OCI-LY1 (cell line): Measurements from ENCODE around the gene GRIK2.

Source experiments
- H2AFZ ChIP-seq: fragments of 200-600 bp; sonication (generic), shearing (Covaris generic); 2 replicates; pipeline ENCODE4 v1.6.0; 2014; ENCODE audit warnings: antibody characterized with exemption, mild to moderate bottlenecking, low read length
- H3F3A ChIP-seq: fragments of 200-600 bp; sonication (generic), shearing (Covaris generic); 2 replicates; pipeline ENCODE4 v1.6.0; 2014; ENCODE audit warnings: mild to moderate bottlenecking, antibody characterized with exemption, low read length, moderate library complexity; ENCODE audit not compliant: insufficient read depth
- H3K27ac ChIP-seq: fragments of 200-600 bp; sonication (generic); 2 replicates; pipeline ENCODE4 v1.5.1; 2014; ENCODE audit warnings: low read length, mixed run types, mild to moderate bottlenecking, low read depth; ENCODE audit not compliant: poor library complexity, severe bottlenecking
- H3K27me3 ChIP-seq: fragments of 200-600 bp; sonication (generic); 2 replicates; pipeline ENCODE4 v1.6.0; 2014; ENCODE audit warnings: antibody characterized with exemption, mild to moderate bottlenecking, low read length, moderate library complexity; ENCODE audit not compliant: insufficient read depth
- H3K36me3 ChIP-seq: fragments of 200-600 bp; sonication (generic); 2 replicates; pipeline ENCODE4 v1.6.1; 2014; ENCODE audit warnings: mild to moderate bottlenecking, antibody characterized with exemption, low read length, moderate library complexity, mixed read lengths; ENCODE audit not compliant: insufficient read depth
- H3K4me1 ChIP-seq: fragments of 200-600 bp; sonication (generic); 2 replicates; pipeline ENCODE4 v1.5.1; 2014; ENCODE audit warnings: mild to moderate bottlenecking, low read length, moderate library complexity; ENCODE audit not compliant: insufficient read depth, severe bottlenecking
- H3K4me2 ChIP-seq: fragments of 200-600 bp; sonication (generic), shearing (Covaris generic); 2 replicates; pipeline ENCODE4 v1.6.1; 2014; ENCODE audit warnings: low read length
- H3K4me3 ChIP-seq: fragments of 200-600 bp; sonication (generic); 2 replicates; pipeline ENCODE4 v1.5.1; 2014; ENCODE audit warnings: low read length, low read depth, mild to moderate bottlenecking, mixed read lengths; ENCODE audit not compliant: poor library complexity, severe bottlenecking
- H3K79me2 ChIP-seq: fragments of 200-600 bp; shearing (Covaris generic); 2 replicates; pipeline ENCODE4 v1.6.1; 2016; ENCODE audit warnings: mixed run types, low read length, mixed read lengths; ENCODE audit not compliant: insufficient read depth
- H3K9ac ChIP-seq: fragments of 200-600 bp; sonication (generic), shearing (Covaris generic); 2 replicates; pipeline ENCODE4 v1.6.1; 2014; ENCODE audit warnings: mild to moderate bottlenecking, low read length, mixed read lengths
- H3K9me2 ChIP-seq: fragments of 200-600 bp; sonication (generic), shearing (Covaris generic); 2 replicates; pipeline ENCODE4 v1.6.1; 2014; ENCODE audit warnings: low read depth, mild to moderate bottlenecking, low read length, mixed read lengths
- H3K9me3 ChIP-seq: fragments of 200-600 bp; shearing (Covaris generic); 2 replicates; pipeline ENCODE4 v1.6.1; 2014; ENCODE audit warnings: low read length, mixed read lengths
- H4K20me1 ChIP-seq: fragments of 200-600 bp; sonication (generic), shearing (Covaris generic); 2 replicates; pipeline ENCODE4 v1.6.0; 2016; ENCODE audit warnings: mild to moderate bottlenecking, low read length; ENCODE audit not compliant: insufficient read depth
- CTCF ChIP-seq: fragments of 200-600 bp; sonication (generic), shearing (Covaris generic); IDR thresholded peaks from 2 replicates; pipeline ENCODE4 v1.5.1; 2017; ENCODE audit warnings: mild to moderate bottlenecking, antibody characterized with exemption, low read length, moderate library complexity, mixed read lengths
- EZH2 ChIP-seq: fragments of 200-600 bp; sonication (generic), shearing (Covaris generic); IDR thresholded peaks from 2 replicates; pipeline ENCODE4 v1.8.0; 2017; ENCODE audit warnings: borderline replicate concordance, mixed run types, mild to moderate bottlenecking, antibody characterized with exemption, low read length, moderate library complexity, mixed read lengths

The GRIK2 gene

GRCh38 chr6:101853231-101854085 lies 459.9 kb downstream of the GRIK2 start:
- no peak overlapping the region for H3K9ac ChIP-seq
- H2AFZ ChIP-seq, result no peak overlapping the region
- no peaks in the 10 kb centered on the region for H3K36me3 ChIP-seq
- H3K9me2 ChIP-seq, result no peaks in the 10 kb centered on the region
- no peaks in the 10 kb centered on the region for H3K79me2 ChIP-seq
- no peaks in the 10 kb centered on the region for H3K4me1 ChIP-seq
- no peak overlapping the region for H3K27ac ChIP-seq
- no peaks in the 10 kb centered on the region for H3K27me3 ChIP-seq
- H3K4me3 ChIP-seq, result no peak overlapping the region
- TF ChIP-seq EZH2 (no peak), CTCF (no peak)
- no peak overlapping the region for H3K4me2 ChIP-seq
- no peaks in the 10 kb centered on the region for H4K20me1 ChIP-seq
- H3K9me3 ChIP-seq, result no peaks in the 10 kb centered on the region
- no peaks in the 10 kb centered on the region for H3F3A ChIP-seq

- TF ChIP-seq CTCF, result no peak
- TF ChIP-seq EZH2, result no peak
- no peaks in the 10 kb centered on the region for H3K4me1 ChIP-seq
These were observed 482.9 kb downstream of the GRIK2 start for GRCh38 chr6:101876431-101876830.

GRCh38 chr6:101878554-101879276 lies 485.2 kb downstream of the GRIK2 start:
- Histone ChIP-seq H3K4me3 (no peak overlapping the region), H3K4me1 (no peaks in the 10 kb centered on the region), H3K79me2 (no peaks in the 10 kb centered on the region), H3K27me3 (no peaks in the 10 kb centered on the region), H3K9me2 (no peaks in the 10 kb centered on the region), H3K9ac (no peak overlapping the region), H3K27ac (no peak overlapping the region), H3K36me3 (no peaks in the 10 kb centered on the region), H3F3A (no peaks in the 10 kb centered on the region), H3K4me2 (no peak overlapping the region), H3K9me3 (no peaks in the 10 kb centered on the region), H4K20me1 (no peaks in the 10 kb centered on the region), H2AFZ (no peak overlapping the region)
- TF ChIP-seq CTCF, result no peak
- TF ChIP-seq EZH2, result no peak

More at GRCh38 chr6:101876431-101876830, 482.9 kb downstream of the GRIK2 start:
- Histone ChIP-seq H3K4me3 (no peak overlapping the region), H3K4me2 (no peak overlapping the region), H3K9ac (no peak overlapping the region), H3K79me2 (no peaks in the 10 kb centered on the region), H4K20me1 (no peaks in the 10 kb centered on the region), H3K9me2 (no peaks in the 10 kb centered on the region), H2AFZ (no peak overlapping the region), H3K9me3 (no peaks in the 10 kb centered on the region), H3K27me3 (no peaks in the 10 kb centered on the region), H3K36me3 (no peaks in the 10 kb centered on the region), H3K27ac (no peak overlapping the region), H3F3A (no peaks in the 10 kb centered on the region)
